ENCODE results near the gene GRAP2. TPM values are rescaled to one million over a fixed set of nuclear protein-coding genes. Genes with fewer than 3 reads are reported as not detected.

The GRAP2 gene
- total and polyA plus RNA-seq, 9 of the 15 experiments (the other 6 are each of a cell fraction or from before 2014, with no cell fraction given) = 4.8 to 88.7 (median 60.4) TPM

DNA sequence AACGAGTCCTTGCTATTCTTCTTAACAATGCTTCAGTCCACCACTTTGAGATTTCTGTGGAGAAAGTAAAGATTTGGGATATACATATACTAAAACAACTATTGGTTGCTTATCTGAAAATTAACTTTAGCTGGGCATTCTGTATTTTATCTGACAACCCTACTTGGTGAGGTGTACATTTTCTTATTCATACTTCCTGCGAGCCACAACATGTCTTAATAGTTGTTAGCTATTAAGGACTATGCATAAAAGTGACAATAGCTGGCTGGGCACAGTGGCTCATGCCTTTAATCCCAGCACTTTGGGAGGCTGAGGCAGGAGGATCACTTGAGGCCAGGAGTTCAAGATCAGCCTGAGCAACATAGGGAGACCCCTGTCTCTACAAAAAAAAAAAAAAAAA, 31.3 kb downstream of the GRAP2 start:
- Histone ChIP-seq H3K4me3 (no peak overlapping the region), H3K36me3 (ENCODE audit: control insufficient read depth, insufficient read depth, low read length) (no peaks in the 10 kb centered on the region), H3K79me2 (ENCODE audit: control insufficient read depth, insufficient read depth, low read length) (peaks cover 6% of the 10 kb centered on the region; the same call in 1 of the 3 replicates), H3K27me3 (ENCODE audit: control insufficient read depth in 2 of 2, insufficient read depth in 2 of 2, low read length in 2 of 2) (no peaks in the 10 kb centered on the region), H3K4me2 (ENCODE audit: insufficient read depth, low read length) (no peak overlapping the region), H2AFZ (ENCODE audit: low read depth, low read length) (no peak overlapping the region), H3K9ac (ENCODE audit: insufficient read depth in 1 of 2, low read depth in 2 of 2, low read length in 2 of 2) (no peak overlapping the region), H4K20me1 (replicated peaks; ENCODE audit: control insufficient read depth, insufficient read depth, low read length) (no peaks in the 10 kb centered on the region), H3K4me1 (replicated peaks in 1 of 2; ENCODE audit: control insufficient read depth in 2 of 2, insufficient read depth in 2 of 2, low read length in 2 of 2) (peaks cover 5 to 56% of the 10 kb centered on the region in 2 experiments; a peak in 4 of 5 replicates), H3K9me3 (replicated peaks; ENCODE audit: control insufficient read depth, insufficient read depth, low read depth, low read length) (no peaks in the 10 kb centered on the region), H3K9me1 (ENCODE audit: control insufficient read depth, insufficient read depth, low read length) (no peaks in the 10 kb centered on the region), H3K27ac (ENCODE audit: extremely low read depth, low read depth, low read length) (no peak overlapping the region)
- DNase-seq (ENCODE audit: extremely low read depth in 1 of 4, low spot score in 3 of 4) = no peak
- CTCF ChIA-PET (ENCODE audit: low intra/inter-chr PET ratio) = no interaction called here
- intact Hi-C loops (cut with micrococcal nuclease) = loop anchor here (5.0 kb wide), 1 partner anchor 65 kb away; no protein-coding TSS in a partner anchor
- no peak for ATAC-seq
- in situ Hi-C loops (cut with MboI) = no loop called here
- POLR2A ChIA-PET = interaction anchor here (0.6 kb wide), 1 partner anchor 143 kb away, joined by 3 read pairs; no protein-coding TSS in a partner anchor
- WGBS (ENCODE audit: insufficient coverage, low coverage, missing lambda C conversion rate) = 60% methylated on average over 2 of the region's 2 CpGs
- TF ChIP-seq CHD1 (IDR thresholded peaks at IDR 0.05; ENCODE audit: low read length) (no peak), MEF2D (tag; conservative IDR thresholded peaks at IDR 0.05; ENCODE audit: low read depth) (no peak), KLF16 (IDR thresholded peaks at IDR 0.05) (no peak), DDX20 (tag; IDR thresholded peaks at IDR 0.05; ENCODE audit: low read depth) (no peak), EP300 (IDR thresholded peaks at IDR 0.05; ENCODE audit: low read length) (no peak), RBBP5 (IDR thresholded peaks at IDR 0.05; ENCODE audit: borderline replicate concordance, insufficient read depth, low read length, poor library complexity, severe bottlenecking) (no peak), ATF1 (CRISPR knock-in tag; IDR thresholded peaks at IDR 0.05) (no peak), ATF1 (tag; IDR thresholded peaks at IDR 0.05) (no peak), ZNF217 (CRISPR knock-in tag; IDR thresholded peaks at IDR 0.05) (no peak), ZNF354B (CRISPR knock-in tag; IDR thresholded peaks at IDR 0.05) (no peak)
- TF ChIP-seq, protein P1, sequence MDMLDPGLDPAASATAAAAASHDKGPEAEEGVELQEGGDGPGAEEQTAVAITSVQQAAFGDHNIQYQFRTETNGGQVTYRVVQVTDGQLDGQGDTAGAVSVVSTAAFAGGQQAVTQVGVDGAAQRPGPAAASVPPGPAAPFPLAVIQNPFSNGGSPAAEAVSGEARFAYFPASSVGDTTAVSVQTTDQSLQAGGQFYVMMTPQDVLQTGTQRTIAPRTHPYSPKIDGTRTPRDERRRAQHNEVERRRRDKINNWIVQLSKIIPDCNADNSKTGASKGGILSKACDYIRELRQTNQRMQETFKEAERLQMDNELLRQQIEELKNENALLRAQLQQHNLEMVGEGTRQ (CRISPR knock-in tag; IDR thresholded peaks at IDR 0.05) = no peak
- TF ChIP-seq, protein P2, sequence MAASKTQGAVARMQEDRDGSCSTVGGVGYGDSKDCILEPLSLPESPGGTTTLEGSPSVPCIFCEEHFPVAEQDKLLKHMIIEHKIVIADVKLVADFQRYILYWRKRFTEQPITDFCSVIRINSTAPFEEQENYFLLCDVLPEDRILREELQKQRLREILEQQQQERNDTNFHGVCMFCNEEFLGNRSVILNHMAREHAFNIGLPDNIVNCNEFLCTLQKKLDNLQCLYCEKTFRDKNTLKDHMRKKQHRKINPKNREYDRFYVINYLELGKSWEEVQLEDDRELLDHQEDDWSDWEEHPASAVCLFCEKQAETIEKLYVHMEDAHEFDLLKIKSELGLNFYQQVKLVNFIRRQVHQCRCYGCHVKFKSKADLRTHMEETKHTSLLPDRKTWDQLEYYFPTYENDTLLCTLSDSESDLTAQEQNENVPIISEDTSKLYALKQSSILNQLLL (CRISPR knock-in tag; IDR thresholded peaks at IDR 0.05; ENCODE audit: borderline replicate concordance) = no peak
- TF ChIP-seq, protein P3, sequence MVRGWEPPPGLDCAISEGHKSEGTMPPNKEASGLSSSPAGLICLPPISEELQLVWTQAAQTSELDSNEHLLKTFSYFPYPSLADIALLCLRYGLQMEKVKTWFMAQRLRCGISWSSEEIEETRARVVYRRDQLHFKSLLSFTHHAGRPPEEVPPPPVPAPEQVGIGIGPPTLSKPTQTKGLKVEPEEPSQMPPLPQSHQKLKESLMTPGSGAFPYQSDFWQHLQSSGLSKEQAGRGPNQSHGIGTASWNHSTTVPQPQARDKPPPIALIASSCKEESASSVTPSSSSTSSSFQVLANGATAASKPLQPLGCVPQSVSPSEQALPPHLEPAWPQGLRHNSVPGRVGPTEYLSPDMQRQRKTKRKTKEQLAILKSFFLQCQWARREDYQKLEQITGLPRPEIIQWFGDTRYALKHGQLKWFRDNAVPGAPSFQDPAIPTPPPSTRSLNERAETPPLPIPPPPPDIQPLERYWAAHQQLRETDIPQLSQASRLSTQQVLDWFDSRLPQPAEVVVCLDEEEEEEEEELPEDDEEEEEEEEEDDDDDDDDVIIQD (CRISPR knock-in tag; IDR thresholded peaks at IDR 0.05) = no peak
- TF ChIP-seq, protein P4, sequence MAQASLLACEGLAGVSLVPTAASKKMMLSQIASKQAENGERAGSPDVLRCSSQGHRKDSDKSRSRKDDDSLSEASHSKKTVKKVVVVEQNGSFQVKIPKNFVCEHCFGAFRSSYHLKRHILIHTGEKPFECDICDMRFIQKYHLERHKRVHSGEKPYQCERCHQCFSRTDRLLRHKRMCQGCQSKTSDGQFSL (CRISPR knock-in tag; IDR thresholded peaks at IDR 0.05) = no peak
- TF ChIP-seq, protein P4 (tag; IDR thresholded peaks at IDR 0.05) = no peak
- no TSS peak for BruUV-seq (replicated peaks)
- FAIRE-seq = no peak

All from K562 (cell line).